BLaER1 treated with 17β-estradiol and CSF1 and Interleukin-3, amounts not matched to agents 10 nM and 100 nM (cell line): ENCODE data around the gene PHACTR4.

Experiments
- H3K27ac ChIP-seq, 11 experiments: shearing (Covaris generic); formaldehyde crosslinking; 2 replicates each; pipeline ENCODE4 v1.8.1; 2022
- H3K27me3 ChIP-seq, 11 experiments: shearing (Covaris generic); formaldehyde crosslinking; 2 replicates each; pipeline ENCODE4 v1.8.1; 2022
- H3K36me3 ChIP-seq, 11 experiments: shearing (Covaris generic); formaldehyde crosslinking; 2 replicates each; pipeline ENCODE4 v1.8.1; 2022
- H3K4me1 ChIP-seq, 10 experiments: shearing (Covaris generic); formaldehyde crosslinking; 2 replicates each; pipeline ENCODE4 v1.8.1; 2022
- H3K4me2 ChIP-seq, 11 experiments: shearing (Covaris generic); formaldehyde crosslinking; 2 replicates each; pipeline ENCODE4 v1.8.1; 2022
- H3K4me3 ChIP-seq, 10 experiments: shearing (Covaris generic); formaldehyde crosslinking; 2 replicates each; pipeline ENCODE4 v1.8.1; 2022
- H3K9ac ChIP-seq, 11 experiments: shearing (Covaris generic); formaldehyde crosslinking; 2 replicates each; pipeline ENCODE4 v1.8.1; 2022
- H3K9me3 ChIP-seq, 11 experiments: shearing (Covaris generic); formaldehyde crosslinking; replicated peaks in 1 of 11; 2 replicates each; pipeline ENCODE4 v1.8.1; 2022
- H4K20me1 ChIP-seq, 11 experiments: shearing (Covaris generic); formaldehyde crosslinking; 2 replicates each; pipeline ENCODE4 v1.8.1; 2022
- Cebpa-rat ChIP-seq, 11 experiments: shearing (Covaris generic); IDR thresholded peaks; 2 replicates each; pipeline ENCODE4 v1.8.1; 2022

The PHACTR4 gene

GRCh38 chr1:28506907-28507246, 137.3 kb downstream of the PHACTR4 start:
- TF ChIP-seq Cebpa-rat (IDR thresholded peaks at IDR 0.05) = no peak
- Histone ChIP-seq H3K4me2 (peak overlapping the region; percentile 88 to 99 (median 95)), H3K4me1 (peaks cover 18 to 46% (median 38%) of the 10 kb centered on the region in 10 experiments), H3K27ac (peak overlapping the region; percentile 86 to 100 (median 98)), H4K20me1 (peaks cover 33 to 59% (median 48%) of the 10 kb centered on the region in 11 experiments), H3K27me3 (no peaks in the 10 kb centered on the region), H3K4me3 (peak overlapping the region; percentile 86 to 99 (median 91)), H3K9me3 (peaks cover 0 to 23% (median 0%) of the 10 kb centered on the region in 11 experiments; a peak in 9 of 22 replicates), H3K36me3 (peaks cover 52 to 59% (median 57%) of the 10 kb centered on the region in 11 experiments), H3K9ac (peak overlapping the region; percentile 90 to 100 (median 98))

- Histone ChIP-seq H3K27me3 (no peaks in the 10 kb centered on the region), H4K20me1 (peaks cover 37 to 63% (median 52%) of the 10 kb centered on the region in 11 experiments), H3K9me3 (peaks cover 0 to 23% (median 0%) of the 10 kb centered on the region in 11 experiments; a peak in 9 of 22 replicates), H3K4me2 (peak overlapping the region; percentile 88 to 99 (median 95)), H3K4me3 (peak overlapping the region; percentile 86 to 99 (median 91)), H3K9ac (peak overlapping the region; percentile 90 to 100 (median 98)), H3K4me1 (peaks cover 18 to 50% (median 39%) of the 10 kb centered on the region in 10 experiments), H3K36me3 (peaks cover 55 to 62% (median 61%) of the 10 kb centered on the region in 11 experiments), H3K27ac (peak overlapping the region; percentile 86 to 100 (median 98))
- no peak for TF ChIP-seq Cebpa-rat (IDR thresholded peaks at IDR 0.05)
These were observed 137.7 kb downstream of the PHACTR4 start for GRCh38 chr1:28507247-28507645.

GRCh38 chr1:28507646-28508434, 138.3 kb downstream of the PHACTR4 start:
- peak overlapping the region; percentile 86 to 100 (median 98) for H3K27ac ChIP-seq
- H3K27me3 ChIP-seq = no peaks in the 10 kb centered on the region
- H4K20me1 ChIP-seq = peaks cover 43 to 69% (median 58%) of the 10 kb centered on the region in 11 experiments
- H3K4me1 ChIP-seq = peaks cover 18 to 56% (median 40%) of the 10 kb centered on the region in 10 experiments
- peak overlapping the region; percentile 86 to 99 (median 91) for H3K4me3 ChIP-seq
- peaks cover 61 to 68% (median 67%) of the 10 kb centered on the region in 11 experiments for H3K36me3 ChIP-seq
- peak overlapping the region; percentile 88 to 99 (median 95) for H3K4me2 ChIP-seq
- peak overlapping the region; percentile 90 to 100 (median 98) for H3K9ac ChIP-seq
- no peak for TF ChIP-seq Cebpa-rat (IDR thresholded peaks at IDR 0.05)
- H3K9me3 ChIP-seq = peaks cover 0 to 23% (median 0%) of the 10 kb centered on the region in 11 experiments; a peak in 9 of 22 replicates

GRCh38 chr1:28508435-28508754, 138.9 kb downstream of the PHACTR4 start:
- TF ChIP-seq Cebpa-rat (IDR thresholded peaks at IDR 0.05) = no peak
- Histone ChIP-seq H3K4me3 (peak overlapping the region; percentile 86 to 99 (median 91)), H3K27me3 (no peaks in the 10 kb centered on the region), H3K36me3 (peaks cover 67 to 74% (median 73%) of the 10 kb centered on the region in 11 experiments), H3K9me3 (peaks cover 0 to 23% (median 0%) of the 10 kb centered on the region in 11 experiments; a peak in 9 of 22 replicates), H3K4me2 (peak overlapping the region; percentile 88 to 99 (median 95)), H4K20me1 (peaks cover 48 to 74% (median 64%) of the 10 kb centered on the region in 11 experiments), H3K4me1 (peaks cover 18 to 61% (median 40%) of the 10 kb centered on the region in 10 experiments), H3K9ac (peak overlapping the region; percentile 90 to 100 (median 98)), H3K27ac (peak overlapping the region; percentile 86 to 100 (median 98); a peak in 21 of 22 replicates)

GRCh38 chr1:28509705-28510272, 140.2 kb downstream of the PHACTR4 start:
- H3K36me3 ChIP-seq = peaks cover 77 to 82% (median 79%) of the 10 kb centered on the region in 11 experiments
- H3K9ac ChIP-seq = peak overlapping the region; percentile 90 to 100 (median 98)
- H3K4me1 ChIP-seq = peaks cover 11 to 58% (median 34%) of the 10 kb centered on the region in 10 experiments
- H3K27ac ChIP-seq = peak overlapping the region; percentile 28 to 100 (median 98); a peak in 21 of 22 replicates
- peaks cover 0 to 23% (median 0%) of the 10 kb centered on the region in 11 experiments; a peak in 9 of 22 replicates for H3K9me3 ChIP-seq
- H3K27me3 ChIP-seq = no peaks in the 10 kb centered on the region
- H3K4me3 ChIP-seq = peak overlapping the region; percentile 86 to 99 (median 91)
- peaks cover 62 to 88% (median 77%) of the 10 kb centered on the region in 11 experiments for H4K20me1 ChIP-seq
- no peak for TF ChIP-seq Cebpa-rat (IDR thresholded peaks at IDR 0.05)
- H3K4me2 ChIP-seq = peak overlapping the region; percentile 88 to 99 (median 95)

GRCh38 chr1:28510273-28510969, 140.9 kb downstream of the PHACTR4 start:
- Histone ChIP-seq H4K20me1 (peaks cover 69 to 95% (median 84%) of the 10 kb centered on the region in 11 experiments), H3K9ac (peak overlapping the region; percentile 90 to 100 (median 98)), H3K9me3 (peaks cover 0 to 23% (median 0%) of the 10 kb centered on the region in 11 experiments; a peak in 9 of 22 replicates), H3K27me3 (no peaks in the 10 kb centered on the region), H3K4me1 (peaks cover 7 to 54% (median 29%) of the 10 kb centered on the region in 10 experiments; a peak in 19 of 20 replicates), H3K4me2 (peak overlapping the region; percentile 88 to 99 (median 95)), H3K4me3 (peak overlapping the region; percentile 86 to 99 (median 91)), H3K27ac (peak overlapping the region; percentile 28 to 100 (median 98); a peak in 21 of 22 replicates), H3K36me3 (peaks cover 77 to 87% (median 79%) of the 10 kb centered on the region in 11 experiments)
- no peak for TF ChIP-seq Cebpa-rat (IDR thresholded peaks at IDR 0.05)

- H3K9ac ChIP-seq = peak overlapping the region; percentile 90 to 100 (median 98)
- H3K36me3 ChIP-seq = peaks cover 77 to 87% (median 79%) of the 10 kb centered on the region in 11 experiments
- no peak for TF ChIP-seq Cebpa-rat (IDR thresholded peaks at IDR 0.05)
These were observed 141.5 kb downstream of the PHACTR4 start for GRCh38 chr1:28510970-28511440.

More at GRCh38 chr1:28510970-28511440, 141.5 kb downstream of the PHACTR4 start:
- Histone ChIP-seq H3K4me3 (peak overlapping the region; percentile 0 to 99 (median 91); a peak in 17 of 20 replicates), H3K27me3 (no peaks in the 10 kb centered on the region), H3K9me3 (peaks cover 0 to 23% (median 0%) of the 10 kb centered on the region in 11 experiments; a peak in 9 of 22 replicates), H3K4me2 (peak overlapping the region; percentile 88 to 99 (median 95)), H3K27ac (peak overlapping the region in 9 of 11 experiments; percentile 95 to 100 (median 99); a peak in 19 of 22 replicates), H4K20me1 (peaks cover 74 to 100% (median 90%) of the 10 kb centered on the region in 11 experiments), H3K4me1 (peaks cover 7 to 54% (median 29%) of the 10 kb centered on the region in 10 experiments; a peak in 19 of 20 replicates)
